ENCODE results near the gene MYBPC3.

GRCh38 chr11:47338396-47339241 lies 13.9 kb downstream of the MYBPC3 start:
- TF ChIP-seq CTCF (conservative IDR thresholded peaks at IDR 0.05 in 1 of 2, IDR thresholded peaks at IDR 0.05 in 1 of 2; ENCODE audit: low read depth in 1 of 2, low read length in 2 of 2) (no peak), EZH2 (IDR thresholded peaks at IDR 0.05; ENCODE audit: low read length, missing control alignments) (no peak)
